GM12878 (cell line): ENCODE data around the gene RAET1G.

Source experiments
- CTCF ChIP-seq, 3 experiments: IDR thresholded peaks in 2 of 3; conservative IDR thresholded peaks in 1 of 3; 2 replicates each; pipeline ENCODE4 v1.5.1; 2011; ENCODE audit warnings: low read depth in 3 of 3, low read length in 3 of 3, mild to moderate bottlenecking in 3 of 3, control low read depth in 2 of 3, moderate library complexity in 2 of 3, inconsistent platforms in 1 of 3, mixed read lengths in 1 of 3; ENCODE audit not compliant: control insufficient read depth in 2 of 3, insufficient read depth in 1 of 3; ENCODE audit errors: extremely low read depth in 1 of 3
- EP300 ChIP-seq, 2 experiments: fragments of 150-350 bp in 1 of 2; IDR thresholded peaks; 2 replicates each; pipeline ENCODE4 v1.6.1; 2011 to 2012; ENCODE audit warnings: low read depth in 2 of 2, low read length in 2 of 2, borderline replicate concordance in 1 of 2, improper control_type of control experiment in 1 of 2, inconsistent platforms in 1 of 2; ENCODE audit not compliant: control insufficient read depth in 1 of 2
- EZH2 ChIP-seq: IDR thresholded peaks from 2 replicates; pipeline ENCODE4 v1.6.1; 2012; ENCODE audit warnings: low read depth, mild to moderate bottlenecking, control low read depth, inconsistent platforms, low read length, borderline replicate concordance; ENCODE audit not compliant: control insufficient read depth
- FOXM1 ChIP-seq: IDR thresholded peaks from 2 replicates; pipeline ENCODE4 v1.6.1; 2012; ENCODE audit warnings: low read depth, mild to moderate bottlenecking, inconsistent platforms, low read length, moderate library complexity
- POLR2A ChIP-seq: IDR thresholded peaks from 2 replicates; pipeline ENCODE4 v1.6.1; 2011; ENCODE audit warnings: low read depth, mild to moderate bottlenecking, low read length
- RAD21 ChIP-seq: IDR thresholded peaks from 2 replicates; pipeline ENCODE4 v1.6.1; 2011; ENCODE audit warnings: mild to moderate bottlenecking, low read depth, low read length, moderate library complexity; ENCODE audit not compliant: insufficient read depth
- RAD51 ChIP-seq: fragments of 450-650 bp; IDR thresholded peaks from 2 replicates; pipeline ENCODE4 v1.6.1; 2016; ENCODE audit warnings: moderate library complexity, mild to moderate bottlenecking, inconsistent platforms
- RFX5 ChIP-seq: IDR thresholded peaks from 2 replicates; pipeline ENCODE4 v1.6.1; 2011; ENCODE audit warnings: low read depth, low read length, improper control_type of control experiment

DNA sequence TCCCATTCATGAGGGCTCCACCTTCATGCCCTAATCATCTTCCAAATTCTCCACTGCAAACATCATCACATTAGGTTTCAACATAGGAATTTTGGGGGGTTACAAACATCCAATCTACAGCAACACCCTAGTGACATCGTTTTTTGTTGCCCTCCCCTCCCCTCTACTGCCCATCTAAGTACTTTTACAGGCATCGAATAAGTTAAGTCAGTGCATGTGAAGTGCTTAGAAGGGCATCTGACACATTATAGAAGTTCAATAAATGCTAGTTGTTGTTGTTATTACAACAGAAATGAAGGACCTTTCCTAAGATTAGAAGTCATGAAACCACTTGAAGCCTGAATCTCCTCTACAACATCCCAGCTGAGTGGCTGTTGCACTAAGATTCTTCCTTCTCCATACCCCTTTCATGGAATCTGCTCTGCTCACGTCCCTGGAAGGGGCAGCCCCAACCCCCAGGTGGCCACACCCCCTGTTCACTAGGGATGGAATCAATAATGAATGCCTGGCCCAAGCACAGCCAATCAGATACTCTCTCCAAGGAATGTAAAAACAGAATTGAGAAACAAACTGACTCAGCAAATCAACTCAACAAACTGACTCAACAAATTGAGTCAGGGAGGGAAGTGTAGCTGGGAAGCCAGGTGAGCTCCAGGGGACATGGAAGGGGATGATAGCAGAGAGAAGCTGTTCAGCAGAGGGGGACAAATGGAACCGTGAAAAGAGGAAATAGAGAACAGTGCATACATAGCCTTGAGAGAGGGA is 54.9 kb downstream of the RAET1G start:
- no peak for TF ChIP-seq EZH2
- TF ChIP-seq RAD21 = no peak
- no peak for TF ChIP-seq EP300 (IDR thresholded peaks at IDR 0.05; ENCODE audit: borderline replicate concordance in 1 of 2, control insufficient read depth in 1 of 2, low read depth in 2 of 2, low read length in 2 of 2)
- no peak for TF ChIP-seq POLR2A
- TF ChIP-seq RAD51 = no peak
- TF ChIP-seq CTCF (IDR thresholded peaks at IDR 0.05 in 2 of 3, conservative IDR thresholded peaks at IDR 0.05 in 1 of 3; ENCODE audit: control insufficient read depth in 2 of 3, extremely low read depth in 1 of 3, insufficient read depth in 1 of 3, low read depth in 3 of 3, low read length in 3 of 3) = no peak
- TF ChIP-seq RFX5 = no peak
- TF ChIP-seq FOXM1 = no peak
